Upper lobe of left lung (tissue), 6 donors: ENCODE results near the gene CDC7. TPM values are rescaled to one million over a fixed set of nuclear protein-coding genes. Genes with fewer than 3 reads are reported as not detected.

ENCODE experiments used
- ATAC-seq, 2 donors: fragments of 200-7000 bp; cut with Tn5 transposase; one replicate each; pipeline ENCODE4 v1.9.1; 2022; ENCODE audit warnings: mild to moderate bottlenecking in 2 of 2, moderate library complexity in 2 of 2; ENCODE audit not compliant: low FRiP score in 2 of 2
- DNase-seq, 2 donors: peaks; one replicate each; pipeline ENCODE4 v3.0.0-alpha.2; 2019 to 2020
- H3K27ac ChIP-seq, 4 donors: fragments of 200-600 bp; sonication (generic); one replicate each; pipeline ENCODE4 v1.5.1; 2016 to 2019
- H3K27me3 ChIP-seq, 4 donors: fragments of 200-600 bp; sonication (generic); one replicate each; pipeline ENCODE4 v1.5.1; 2017 to 2019
- H3K36me3 ChIP-seq, 4 donors: fragments of 200-600 bp; sonication (generic); one replicate each; pipeline ENCODE4 v1.5.1; 2016 to 2019
- H3K4me1 ChIP-seq, 4 donors: fragments of 200-600 bp; sonication (generic); one replicate each; pipeline ENCODE4 v1.5.1; 2018 to 2019
- H3K4me3 ChIP-seq, 4 donors: fragments of 200-600 bp; sonication (generic); one replicate each; pipeline ENCODE4 v1.5.1; 2017 to 2019; ENCODE audit warnings: mild to moderate bottlenecking in 2 of 4, moderate library complexity in 1 of 4
- H3K9me3 ChIP-seq, 4 donors: fragments of 200-600 bp; sonication (generic); one replicate each; pipeline ENCODE4 v1.5.1; 2018 to 2019
- CTCF ChIP-seq, 6 experiments: fragments of 450-650 bp in 4 of 6; fragments of 200-600 bp in 2 of 6; sonication (generic) in 2 of 6; IDR thresholded peaks; one replicate each; pipeline ENCODE4 v1.5.1; 2016 to 2019; ENCODE audit warnings: antibody characterized with exemption in 6 of 6
- EP300 ChIP-seq, 4 donors: sonication (generic); formaldehyde crosslinking; IDR thresholded peaks; one replicate each; pipeline ENCODE4 v1.5.1; 2017; ENCODE audit warnings: antibody characterized with exemption in 4 of 4, control low read depth in 2 of 4
- POLR2A ChIP-seq, 4 donors: fragments of 450-650 bp; IDR thresholded peaks; one replicate each; pipeline ENCODE4 v1.5.1; 2016 to 2017; ENCODE audit warnings: antibody characterized with exemption in 4 of 4, mild to moderate bottlenecking in 2 of 4
- POLR2AphosphoS5 ChIP-seq, 2 donors: sonication (generic); formaldehyde crosslinking; IDR thresholded peaks; one replicate each; pipeline ENCODE4 v1.5.1; 2017; ENCODE audit warnings: antibody characterized with exemption in 2 of 2
- WGBS, 2 donors: methylation state at CpG; one replicate each; pipeline ENCODE4 v1.1.5; 2017 to 2018; 5-methylcytosine and 5-hydroxymethylcytosine counted together
- total RNA-seq, 6 donors: library from RNA; depleted of rRNA in 4 of 6; stranded (reverse); fragments of >200 nt in 4 of 6; gene quantifications; one replicate each; pipeline versions ENCODE4 v1.1.0 to v1.2.1, GENCODE V29; 2016 to 2021
- donor health status: DM: no; HTN: no; CAD: no; lungs with moderate emphysema.
- donor health status: DM: no; HTN: yes; CAD: no; lungs with severe emphysema.

Gene CDC7
- total RNA-seq, 6 donors from 2014 or later: 1.6 to 6.2 (median 2.6) TPM

- Histone ChIP-seq H3K4me1 (peaks cover 2 to 15% (median 6%) of the 10 kb centered on the region in 4 donors), H3K36me3 (peaks cover 0 to 2% (median 0%) of the 10 kb centered on the region in 4 donors), H3K9me3 (no peaks in the 10 kb centered on the region), H3K4me3 (no peak overlapping the region), H3K27ac (no peak overlapping the region), H3K27me3 (no peaks in the 10 kb centered on the region)
- WGBS, 2 donors: 67 to 76% methylated on average over 4 of the region's 4 CpGs
- TF ChIP-seq POLR2A (IDR thresholded peaks at IDR 0.05) (no peak), CTCF (IDR thresholded peaks at IDR 0.05) (no peak), POLR2AphosphoS5 (IDR thresholded peaks at IDR 0.05) (no peak), EP300 (IDR thresholded peaks at IDR 0.05) (no peak)
- DNase-seq: no peak
- ATAC-seq: no peak
These were observed 5.4 kb downstream of the CDC7 start for GRCh38 chr1:91506071-91506470.

- Histone ChIP-seq H3K9me3 (no peaks in the 10 kb centered on the region), H3K27ac (no peak overlapping the region), H3K4me3 (no peak overlapping the region), H3K27me3 (no peaks in the 10 kb centered on the region), H3K36me3 (peaks cover 0 to 2% (median 0%) of the 10 kb centered on the region in 4 donors), H3K4me1 (peaks cover 0 to 6% (median 2%) of the 10 kb centered on the region in 4 donors)
- no peak for DNase-seq
- no peak for TF ChIP-seq POLR2AphosphoS5 (IDR thresholded peaks at IDR 0.05)
- TF ChIP-seq EP300 (IDR thresholded peaks at IDR 0.05): no peak
- TF ChIP-seq CTCF (IDR thresholded peaks at IDR 0.05): no peak
- no peak for TF ChIP-seq POLR2A (IDR thresholded peaks at IDR 0.05)
- ATAC-seq: no peak
- 82 to 83% methylated on average over 2 of the region's 2 CpGs for WGBS, 2 donors
These were observed 6.7 kb downstream of the CDC7 start for GRCh38 chr1:91507328-91507727.

- no peak for DNase-seq
- Histone ChIP-seq H3K4me1 (peaks cover 0 to 9% (median 2%) of the 10 kb centered on the region in 4 donors), H3K9me3 (no peaks in the 10 kb centered on the region), H3K36me3 (peaks cover 0 to 2% (median 0%) of the 10 kb centered on the region in 4 donors), H3K4me3 (no peak overlapping the region), H3K27me3 (no peaks in the 10 kb centered on the region), H3K27ac (no peak overlapping the region)
- ATAC-seq: no peak
- TF ChIP-seq POLR2AphosphoS5 (IDR thresholded peaks at IDR 0.05): no peak
- no peak for TF ChIP-seq EP300 (IDR thresholded peaks at IDR 0.05)
- no peak for TF ChIP-seq POLR2A (IDR thresholded peaks at IDR 0.05)
- no peak for TF ChIP-seq CTCF (IDR thresholded peaks at IDR 0.05)
- WGBS, 2 donors: 64 to 79% methylated on average over 1 of the region's 1 CpG
These were observed 10.1 kb downstream of the CDC7 start for GRCh38 chr1:91510754-91511153.

- TF ChIP-seq CTCF (IDR thresholded peaks at IDR 0.05): peak; percentile 45 to 69 (median 58)
- no peak for TF ChIP-seq EP300 (IDR thresholded peaks at IDR 0.05)
- H3K27ac ChIP-seq: no peak overlapping the region
- H3K9me3 ChIP-seq: no peaks in the 10 kb centered on the region
- DNase-seq (no peak), ATAC-seq (peak in 1 of 2 donors; percentile 70)
- no peak overlapping the region for H3K4me3 ChIP-seq
- peaks cover 0 to 2% (median 0%) of the 10 kb centered on the region in 4 donors for H3K36me3 ChIP-seq
- 25 to 29% methylated on average over 3 of the region's 3 CpGs for WGBS, 2 donors
- no peaks in the 10 kb centered on the region for H3K27me3 ChIP-seq
- H3K4me1 ChIP-seq: peaks cover 0 to 9% (median 2%) of the 10 kb centered on the region in 4 donors
These were observed 10.7 kb downstream of the CDC7 start for GRCh38 chr1:91511386-91511785.

GRCh38 chr1:91513160-91513559, 12.5 kb downstream of the CDC7 start:
- Histone ChIP-seq H3K9me3 (no peaks in the 10 kb centered on the region), H3K36me3 (peaks cover 0 to 2% (median 0%) of the 10 kb centered on the region in 4 donors), H3K27me3 (no peaks in the 10 kb centered on the region), H3K27ac (peak overlapping the region in 2 of 4 donors; percentile 45 to 64), H3K4me1 (peaks cover 0 to 9% (median 2%) of the 10 kb centered on the region in 4 donors), H3K4me3 (no peak overlapping the region)
- no peak for DNase-seq
- 33 to 39% methylated on average over 2 of the region's 2 CpGs for WGBS, 2 donors
- peak in 1 of 2 donors; percentile 72 for ATAC-seq
- TF ChIP-seq CTCF (IDR thresholded peaks at IDR 0.05): peak in 5 of 6 experiments; percentile 18 to 42 (median 37)
- no peak for TF ChIP-seq EP300 (IDR thresholded peaks at IDR 0.05)
- TF ChIP-seq POLR2A (IDR thresholded peaks at IDR 0.05): no peak
